NCI-H748 treated with DMSO at 0.1 percent for 48 hours (cell line): Measurements from ENCODE around the gene TDRD12.
"Not testable (repeated sequence)": the region's sequence is repeated elsewhere in the genome, so short reads cannot be mapped to it uniquely, and the experiment has no call there.

ENCODE experiments used
- DNase-seq: peaks from one replicate; lab custom pipeline; 2025; lab: John Stamatoyannopoulos, UW

TDRD12 gene

DNA sequence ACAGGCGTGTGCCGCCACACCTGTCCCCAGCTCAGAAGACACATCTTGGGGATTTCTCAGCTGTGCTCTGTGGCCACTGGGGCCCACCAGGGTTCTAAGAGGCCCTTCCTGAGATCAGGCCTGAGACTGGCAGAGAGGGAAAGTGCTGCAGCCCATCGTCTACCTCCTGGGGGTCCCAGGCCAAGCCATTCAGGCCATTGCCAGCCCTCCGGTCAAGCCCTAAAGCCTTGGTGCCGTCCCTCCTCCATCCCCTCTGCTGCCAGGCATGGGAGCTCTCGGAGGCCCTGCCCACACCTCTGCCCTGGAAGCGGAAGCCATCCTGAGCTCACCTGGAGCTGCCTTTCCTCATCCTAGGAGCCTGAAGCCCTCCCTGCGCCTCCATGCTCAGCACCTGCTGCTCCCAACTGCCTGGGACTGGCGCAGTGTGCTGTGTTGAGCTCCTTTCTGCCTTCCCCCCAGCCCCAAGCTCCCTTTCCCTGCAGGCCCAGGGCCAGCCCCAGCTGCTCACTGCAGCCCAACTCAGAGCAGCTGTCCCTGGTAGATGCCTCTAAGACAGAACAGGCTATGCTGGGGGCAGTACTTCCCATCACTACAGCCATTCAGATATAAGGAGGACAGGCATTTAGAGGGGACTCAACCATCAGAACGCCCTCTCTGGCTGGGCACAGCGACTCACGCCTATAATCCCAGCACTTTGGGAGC, 147.1 kb downstream of the TDRD12 start:
- DNase-seq: no peak

DNA sequence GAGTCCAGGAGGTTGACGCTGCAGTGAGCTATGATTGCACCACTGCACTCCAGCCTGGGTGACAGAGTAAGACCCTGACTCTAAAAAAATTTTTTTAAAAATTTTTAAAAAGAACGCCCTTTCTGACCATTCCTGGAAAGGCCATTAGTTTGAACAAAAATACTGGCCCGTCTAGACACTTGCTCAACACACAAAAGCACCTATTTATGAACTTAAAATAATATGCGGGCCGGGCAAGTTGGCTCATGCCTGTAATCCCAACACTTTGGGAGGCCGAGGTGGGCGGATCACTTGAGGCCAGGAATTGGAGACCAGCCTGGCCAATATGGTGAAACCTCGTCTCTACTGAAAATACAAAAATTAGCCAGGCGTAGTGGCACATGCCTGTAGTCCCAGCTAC, 147.9 kb downstream of the TDRD12 start:
- not testable (repeated sequence) for DNase-seq

DNA sequence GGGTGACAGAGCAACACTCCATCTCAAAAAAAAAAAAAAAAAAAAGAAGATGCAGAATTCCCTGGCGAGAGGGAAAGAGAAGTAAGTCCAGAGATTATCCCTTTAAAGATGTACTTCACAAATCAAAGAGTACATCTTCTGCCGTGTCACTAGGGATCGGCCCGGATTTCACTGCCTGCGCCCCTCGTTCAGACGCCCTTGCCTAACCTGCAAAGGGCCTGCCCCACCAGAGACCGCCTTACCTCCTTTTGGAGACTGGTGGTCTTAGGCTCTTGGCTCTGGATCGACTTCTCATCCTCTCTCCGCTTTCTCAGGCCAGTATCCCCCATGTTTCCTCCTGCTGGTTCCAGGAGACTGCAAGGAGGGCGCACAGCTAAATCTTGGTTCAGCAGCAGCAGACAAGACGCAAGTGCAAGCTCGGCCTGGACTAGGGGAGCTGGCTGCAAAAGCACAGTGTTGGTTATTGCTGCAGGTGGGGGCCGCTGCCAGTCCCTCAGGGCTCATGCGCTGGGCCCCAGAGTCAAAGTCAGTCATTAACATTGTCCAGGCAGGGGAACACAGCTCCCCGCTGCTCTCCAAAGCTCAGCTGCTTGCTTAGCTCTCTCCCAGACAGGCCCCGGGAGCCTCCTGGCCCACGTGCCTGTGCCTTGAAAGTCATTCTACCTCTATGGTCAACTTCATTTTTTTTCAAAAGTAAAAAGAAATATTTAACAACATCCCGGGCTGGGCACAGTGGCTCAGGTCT, 148.8 kb downstream of the TDRD12 start:
- no peak for DNase-seq

DNA sequence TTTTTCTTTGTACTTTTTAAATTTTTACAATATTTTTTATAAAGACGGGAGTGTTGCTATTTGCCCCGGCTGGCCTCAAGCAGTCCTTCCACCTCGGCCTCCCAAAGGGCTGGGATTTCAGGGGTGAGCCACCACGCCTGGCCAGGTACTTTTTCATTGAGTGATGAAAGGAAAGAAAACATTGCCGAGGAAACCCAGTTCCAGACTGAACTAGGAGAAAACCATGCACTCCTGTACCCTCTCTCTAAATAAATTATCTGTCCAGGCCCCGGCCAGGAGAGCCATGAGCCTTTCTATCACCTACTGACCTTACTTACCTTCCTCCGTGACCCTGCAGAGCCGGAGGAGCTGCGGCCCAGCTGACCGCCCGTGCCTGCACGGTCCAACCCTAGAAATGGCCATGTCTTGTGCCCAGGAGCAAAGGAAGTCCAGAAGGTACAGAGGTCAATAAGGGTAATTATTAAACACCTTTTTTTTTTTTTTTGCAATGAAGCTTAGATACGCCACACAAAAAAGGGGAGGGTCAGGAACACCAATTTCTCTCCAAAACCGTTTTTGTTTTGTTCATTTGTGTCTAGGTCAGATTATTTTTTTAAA, 149.9 kb downstream of the TDRD12 start, which contains the start of gene SLC7A9:
TSS of gene SLC7A9 (minus strand) at position 399 of the 597 bp plus-strand sequence. CDS start 1,233 bp downstream, outside the sequence.
- DNase-seq: no peak

DNA sequence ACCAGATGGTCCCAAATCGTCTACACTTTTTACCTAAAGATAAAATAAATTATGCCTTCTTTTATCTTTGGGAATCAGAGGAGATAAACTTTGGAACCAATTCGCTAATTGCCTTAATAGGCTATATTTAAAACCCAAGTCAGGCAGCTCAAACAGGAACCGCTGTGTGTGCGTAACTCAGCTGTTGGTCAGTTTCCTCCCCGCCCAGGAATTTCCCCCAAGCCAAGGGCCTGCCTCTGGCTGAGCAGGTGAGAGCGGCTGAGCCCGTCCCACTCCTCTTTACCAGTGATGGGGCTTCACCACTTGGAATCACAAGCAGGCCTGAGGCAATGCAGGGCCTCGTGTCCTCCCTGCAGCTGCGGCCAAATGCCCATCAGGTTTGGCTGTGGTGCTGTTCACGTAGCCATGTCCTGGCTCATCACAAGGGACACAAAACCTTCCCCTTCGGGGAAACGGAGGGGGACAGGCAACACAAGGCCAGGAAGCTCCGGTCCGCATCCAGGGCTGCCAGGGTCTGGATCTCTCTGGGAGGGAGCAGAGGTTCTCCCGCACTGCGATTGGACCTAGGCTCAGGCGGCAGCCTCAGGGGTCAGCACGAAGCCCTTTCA, 150.5 kb downstream of the TDRD12 start:
- DNase-seq: no peak

DNA sequence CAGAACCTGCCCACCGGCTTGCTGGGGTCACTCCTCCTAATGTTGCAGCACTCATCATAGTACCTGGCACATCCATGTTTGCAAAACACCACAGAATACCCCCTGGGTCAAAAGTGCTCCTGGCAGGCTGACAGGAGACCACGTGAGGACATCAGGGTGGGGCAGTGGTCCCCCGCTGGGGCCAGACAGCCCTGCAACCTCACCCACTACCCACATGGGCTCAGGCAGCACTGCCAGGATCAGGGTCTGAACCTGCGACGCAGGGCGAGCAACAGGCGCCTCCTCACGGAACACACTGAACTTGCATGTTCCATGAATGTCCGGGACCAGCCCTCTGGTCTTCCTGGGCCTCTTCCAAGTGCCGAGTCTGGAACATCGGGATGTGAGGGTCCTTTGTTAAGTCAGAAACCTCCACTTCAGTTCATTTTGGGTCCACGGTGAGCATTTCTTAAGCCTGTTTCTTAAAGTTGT, 151.4 kb downstream of the TDRD12 start:
- no peak for DNase-seq

DNA sequence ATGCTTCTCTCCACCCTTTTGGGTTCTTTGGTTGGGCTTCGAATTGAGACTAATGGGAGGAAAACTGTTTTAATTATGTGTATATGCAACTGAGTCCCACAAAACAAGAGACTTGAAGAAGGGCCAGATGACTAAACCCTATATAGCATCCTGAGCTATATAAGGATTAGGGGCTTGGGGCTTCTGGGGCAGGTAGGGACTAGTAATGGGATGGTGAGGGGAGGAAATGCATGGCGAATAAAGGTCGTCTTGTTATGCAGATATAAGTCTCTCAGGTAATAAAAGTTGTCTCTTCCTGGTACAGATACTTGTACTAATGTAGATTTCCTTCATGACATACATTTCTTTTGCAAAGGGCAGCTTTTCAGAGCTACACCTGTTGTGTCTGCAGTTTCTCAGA, 152.8 kb downstream of the TDRD12 start:
- no peak for DNase-seq

DNA sequence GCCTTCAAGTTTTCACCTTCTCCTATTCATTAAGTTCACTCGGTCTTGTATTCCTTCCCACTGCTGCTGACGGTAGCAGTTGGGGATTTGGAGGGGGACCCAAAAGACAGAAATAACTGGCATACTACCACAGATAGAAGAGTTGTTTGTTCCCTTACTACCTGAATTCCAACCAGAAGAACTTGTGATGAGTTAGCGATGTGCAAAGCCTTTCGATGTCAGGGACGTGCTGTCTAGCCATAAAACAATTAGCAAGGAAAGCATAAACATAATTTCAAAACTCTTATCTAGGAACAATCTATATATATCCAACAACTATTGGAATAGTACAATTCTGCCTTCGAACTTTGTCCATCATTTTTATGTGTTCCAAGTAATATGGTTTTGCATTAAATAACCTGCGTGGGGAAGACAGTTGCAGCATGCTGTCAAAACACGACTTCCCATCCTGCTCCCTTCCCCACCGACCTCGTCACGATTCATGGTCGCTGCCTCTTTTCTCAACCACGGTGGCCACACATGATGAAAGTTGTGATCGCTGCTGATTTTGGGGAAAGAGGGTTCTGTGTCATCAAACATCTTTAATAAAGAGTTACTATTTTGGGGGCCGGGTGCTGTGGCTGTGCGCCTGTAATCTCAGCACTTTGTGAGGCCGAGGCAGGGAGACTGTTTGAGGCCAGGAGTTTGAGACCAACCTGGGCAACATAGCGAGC, 153.8 kb downstream of the TDRD12 start:
- DNase-seq: no peak

DNA sequence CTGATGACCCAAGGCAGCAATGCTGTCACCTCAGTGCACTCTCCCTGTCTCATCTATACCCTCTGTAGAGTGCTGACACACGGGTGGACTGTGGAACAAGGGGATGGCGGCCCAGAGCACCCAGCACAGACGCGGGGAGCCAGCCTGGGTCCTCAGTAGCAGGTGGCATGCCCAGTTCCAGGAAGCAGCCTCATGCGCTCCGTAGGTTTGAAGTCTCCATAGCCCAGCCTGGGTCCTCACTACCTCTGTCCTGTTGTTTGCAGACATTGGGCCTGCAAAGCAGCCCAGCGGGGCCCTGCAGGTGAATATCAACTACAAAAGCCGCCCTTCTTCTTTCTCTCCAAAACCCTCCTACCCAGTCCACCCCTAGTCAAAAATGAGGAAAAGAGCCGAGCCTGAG, 155.0 kb downstream of the TDRD12 start:
- DNase-seq: no peak

DNA sequence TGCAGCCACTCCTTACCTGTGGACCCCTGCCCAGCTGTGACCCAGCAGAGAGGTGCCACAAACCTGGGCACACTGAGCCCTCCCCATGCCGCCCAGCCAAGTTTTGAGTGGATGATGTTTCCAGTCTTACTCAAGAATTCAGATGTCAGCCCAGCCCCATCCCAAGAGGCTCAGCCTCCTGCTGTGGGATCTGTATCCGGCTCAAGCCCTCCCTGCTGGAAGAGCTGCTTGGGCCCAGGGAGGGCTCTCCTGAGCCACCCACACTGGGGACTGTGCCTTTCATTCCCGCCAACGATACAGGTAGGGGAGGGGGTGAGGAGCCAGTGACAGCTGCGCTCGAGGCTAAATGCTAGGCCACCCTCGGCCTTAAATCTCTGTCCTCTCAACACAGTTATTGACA, 155.9 kb downstream of the TDRD12 start:
- DNase-seq: no peak

DNA sequence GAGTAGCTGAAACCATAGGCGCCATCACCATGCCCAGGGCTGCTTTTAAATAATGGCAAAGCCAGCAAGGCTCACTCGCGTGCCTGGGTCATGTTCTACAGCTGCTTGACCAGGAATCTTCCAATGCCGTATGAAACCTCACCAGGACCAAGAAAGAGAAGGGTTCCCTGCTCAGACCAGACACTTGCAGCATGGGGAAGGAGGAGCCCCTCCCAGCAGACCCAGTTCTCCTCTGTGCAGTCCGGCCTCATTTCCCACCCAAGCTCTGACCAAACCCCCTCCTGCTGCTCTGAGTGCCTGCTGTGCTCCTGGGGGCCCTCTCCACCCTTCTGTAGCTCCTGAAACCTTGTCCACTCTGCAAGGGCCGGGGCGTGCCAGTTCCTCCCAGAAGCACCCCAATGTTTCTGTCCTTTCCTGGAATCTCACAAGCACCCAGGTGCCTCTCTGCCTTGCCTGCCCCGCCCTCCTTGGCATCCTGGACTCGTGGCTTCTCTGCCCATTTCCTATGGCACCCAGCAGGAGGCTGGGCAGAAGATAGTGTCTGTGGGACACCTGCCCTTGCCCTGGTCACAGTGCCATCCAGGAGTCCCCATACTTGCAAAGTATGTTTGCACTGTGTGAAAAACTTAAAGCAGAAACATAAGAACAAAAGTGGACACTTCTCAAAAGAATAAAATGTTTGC, 156.8 kb downstream of the TDRD12 start:
- DNase-seq: no peak

DNA sequence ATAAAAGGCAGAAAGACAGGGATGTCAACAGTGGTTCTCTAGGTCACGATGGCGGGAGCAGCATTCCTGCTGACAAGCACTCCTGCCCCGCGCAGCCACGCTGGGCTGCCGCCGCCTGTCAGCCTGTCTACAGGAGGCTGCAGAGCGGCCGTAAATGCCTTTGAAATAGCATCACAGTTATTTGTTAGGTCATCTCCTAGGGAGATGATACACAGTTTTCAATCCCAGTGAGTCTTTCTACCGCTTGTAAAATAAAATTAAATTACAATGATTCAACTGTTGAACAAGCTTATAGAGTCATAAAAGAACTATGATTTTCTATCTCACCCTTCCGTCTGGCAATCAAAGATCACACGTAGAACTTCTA, 157.3 kb downstream of the TDRD12 start:
- no peak for DNase-seq
